ENCODE data around the gene SOX15.

SOX15 gene

DNA sequence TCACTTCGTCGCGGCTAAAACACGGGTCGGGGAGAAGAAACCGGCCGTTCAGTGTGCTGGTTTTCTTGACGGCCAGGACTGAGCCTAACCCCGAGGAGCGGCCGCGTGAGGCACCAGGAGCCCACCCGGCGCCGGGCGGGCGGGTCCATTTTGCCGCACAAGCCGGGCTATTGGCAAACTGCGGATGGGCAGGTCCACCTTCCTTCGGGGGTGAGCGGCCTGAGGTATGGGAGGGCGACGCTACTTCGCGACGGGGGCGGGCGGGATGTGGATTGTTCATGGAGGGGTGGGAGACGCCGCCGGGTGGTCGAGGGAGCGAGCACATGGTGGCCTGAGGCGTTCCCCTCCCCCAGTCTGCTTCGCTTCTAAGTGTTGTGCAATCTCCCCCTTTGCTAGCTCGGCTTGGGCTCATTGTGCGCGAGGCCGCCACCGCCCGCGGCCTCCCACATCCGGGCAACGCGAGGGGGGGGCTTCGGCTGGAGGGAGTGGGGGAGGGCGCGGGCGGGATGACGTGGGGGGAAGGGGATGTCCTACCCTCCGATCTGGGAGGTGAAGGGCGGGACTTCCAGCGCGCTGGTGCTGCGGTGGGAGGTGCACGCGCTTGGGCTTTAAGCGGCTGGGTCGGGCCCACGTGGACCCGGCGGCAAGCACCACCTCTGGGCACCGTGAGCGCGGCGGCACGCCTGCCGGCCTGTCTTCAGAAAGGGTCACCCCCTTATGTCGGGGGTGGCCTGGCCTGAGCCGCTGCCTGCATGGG, 16.4 kb downstream of the SOX15 start (continued):
- TF ChIP-seq ZNF830 (tag by site-specific recombination; IDR thresholded peaks at IDR 0.05; ENCODE audit: low read depth) = no peak
- TF ChIP-seq, protein P1, sequence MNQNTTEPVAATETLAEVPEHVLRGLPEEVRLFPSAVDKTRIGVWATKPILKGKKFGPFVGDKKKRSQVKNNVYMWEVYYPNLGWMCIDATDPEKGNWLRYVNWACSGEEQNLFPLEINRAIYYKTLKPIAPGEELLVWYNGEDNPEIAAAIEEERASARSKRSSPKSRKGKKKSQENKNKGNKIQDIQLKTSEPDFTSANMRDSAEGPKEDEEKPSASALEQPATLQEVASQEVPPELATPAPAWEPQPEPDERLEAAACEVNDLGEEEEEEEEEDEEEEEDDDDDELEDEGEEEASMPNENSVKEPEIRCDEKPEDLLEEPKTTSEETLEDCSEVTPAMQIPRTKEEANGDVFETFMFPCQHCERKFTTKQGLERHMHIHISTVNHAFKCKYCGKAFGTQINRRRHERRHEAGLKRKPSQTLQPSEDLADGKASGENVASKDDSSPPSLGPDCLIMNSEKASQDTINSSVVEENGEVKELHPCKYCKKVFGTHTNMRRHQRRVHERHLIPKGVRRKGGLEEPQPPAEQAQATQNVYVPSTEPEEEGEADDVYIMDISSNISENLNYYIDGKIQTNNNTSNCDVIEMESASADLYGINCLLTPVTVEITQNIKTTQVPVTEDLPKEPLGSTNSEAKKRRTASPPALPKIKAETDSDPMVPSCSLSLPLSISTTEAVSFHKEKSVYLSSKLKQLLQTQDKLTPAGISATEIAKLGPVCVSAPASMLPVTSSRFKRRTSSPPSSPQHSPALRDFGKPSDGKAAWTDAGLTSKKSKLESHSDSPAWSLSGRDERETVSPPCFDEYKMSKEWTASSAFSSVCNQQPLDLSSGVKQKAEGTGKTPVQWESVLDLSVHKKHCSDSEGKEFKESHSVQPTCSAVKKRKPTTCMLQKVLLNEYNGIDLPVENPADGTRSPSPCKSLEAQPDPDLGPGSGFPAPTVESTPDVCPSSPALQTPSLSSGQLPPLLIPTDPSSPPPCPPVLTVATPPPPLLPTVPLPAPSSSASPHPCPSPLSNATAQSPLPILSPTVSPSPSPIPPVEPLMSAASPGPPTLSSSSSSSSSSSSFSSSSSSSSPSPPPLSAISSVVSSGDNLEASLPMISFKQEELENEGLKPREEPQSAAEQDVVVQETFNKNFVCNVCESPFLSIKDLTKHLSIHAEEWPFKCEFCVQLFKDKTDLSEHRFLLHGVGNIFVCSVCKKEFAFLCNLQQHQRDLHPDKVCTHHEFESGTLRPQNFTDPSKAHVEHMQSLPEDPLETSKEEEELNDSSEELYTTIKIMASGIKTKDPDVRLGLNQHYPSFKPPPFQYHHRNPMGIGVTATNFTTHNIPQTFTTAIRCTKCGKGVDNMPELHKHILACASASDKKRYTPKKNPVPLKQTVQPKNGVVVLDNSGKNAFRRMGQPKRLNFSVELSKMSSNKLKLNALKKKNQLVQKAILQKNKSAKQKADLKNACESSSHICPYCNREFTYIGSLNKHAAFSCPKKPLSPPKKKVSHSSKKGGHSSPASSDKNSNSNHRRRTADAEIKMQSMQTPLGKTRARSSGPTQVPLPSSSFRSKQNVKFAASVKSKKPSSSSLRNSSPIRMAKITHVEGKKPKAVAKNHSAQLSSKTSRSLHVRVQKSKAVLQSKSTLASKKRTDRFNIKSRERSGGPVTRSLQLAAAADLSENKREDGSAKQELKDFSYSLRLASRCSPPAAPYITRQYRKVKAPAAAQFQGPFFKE (tag by site-specific recombination; IDR thresholded peaks at IDR 0.05; ENCODE audit: borderline replicate concordance) = 0 out of 2 replicates have a peak, but pooled peaks have one; percentile 10
- peak; percentile 49; the same call in 1 of the 2 replicates for TF ChIP-seq ZNF660 (tag by site-specific recombination; IDR thresholded peaks at IDR 0.05)
- TF ChIP-seq SP7 (tag by site-specific recombination; IDR thresholded peaks at IDR 0.05) = peak; percentile 87
- TF ChIP-seq, protein P2, sequence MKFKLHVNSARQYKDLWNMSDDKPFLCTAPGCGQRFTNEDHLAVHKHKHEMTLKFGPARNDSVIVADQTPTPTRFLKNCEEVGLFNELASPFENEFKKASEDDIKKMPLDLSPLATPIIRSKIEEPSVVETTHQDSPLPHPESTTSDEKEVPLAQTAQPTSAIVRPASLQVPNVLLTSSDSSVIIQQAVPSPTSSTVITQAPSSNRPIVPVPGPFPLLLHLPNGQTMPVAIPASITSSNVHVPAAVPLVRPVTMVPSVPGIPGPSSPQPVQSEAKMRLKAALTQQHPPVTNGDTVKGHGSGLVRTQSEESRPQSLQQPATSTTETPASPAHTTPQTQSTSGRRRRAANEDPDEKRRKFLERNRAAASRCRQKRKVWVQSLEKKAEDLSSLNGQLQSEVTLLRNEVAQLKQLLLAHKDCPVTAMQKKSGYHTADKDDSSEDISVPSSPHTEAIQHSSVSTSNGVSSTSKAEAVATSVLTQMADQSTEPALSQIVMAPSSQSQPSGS (tag by site-specific recombination; IDR thresholded peaks at IDR 0.05; ENCODE audit: low read depth) = peak; percentile 37; the same call in 1 of the 2 replicates
- TF ChIP-seq ZBTB21 (tag by site-specific recombination; IDR thresholded peaks at IDR 0.05) = peak; percentile 34; the same call in 1 of the 2 replicates
- TF ChIP-seq ZNF184 (tag by site-specific recombination; IDR thresholded peaks at IDR 0.05) = no peak
- peak; percentile 74 for TF ChIP-seq WT1 (tag by site-specific recombination; IDR thresholded peaks at IDR 0.05)
- TF ChIP-seq ZBTB17 (tag by site-specific recombination; IDR thresholded peaks at IDR 0.05) = 0 out of 2 replicates have a peak, but pooled peaks have one; percentile 49
- TF ChIP-seq, protein P3, sequence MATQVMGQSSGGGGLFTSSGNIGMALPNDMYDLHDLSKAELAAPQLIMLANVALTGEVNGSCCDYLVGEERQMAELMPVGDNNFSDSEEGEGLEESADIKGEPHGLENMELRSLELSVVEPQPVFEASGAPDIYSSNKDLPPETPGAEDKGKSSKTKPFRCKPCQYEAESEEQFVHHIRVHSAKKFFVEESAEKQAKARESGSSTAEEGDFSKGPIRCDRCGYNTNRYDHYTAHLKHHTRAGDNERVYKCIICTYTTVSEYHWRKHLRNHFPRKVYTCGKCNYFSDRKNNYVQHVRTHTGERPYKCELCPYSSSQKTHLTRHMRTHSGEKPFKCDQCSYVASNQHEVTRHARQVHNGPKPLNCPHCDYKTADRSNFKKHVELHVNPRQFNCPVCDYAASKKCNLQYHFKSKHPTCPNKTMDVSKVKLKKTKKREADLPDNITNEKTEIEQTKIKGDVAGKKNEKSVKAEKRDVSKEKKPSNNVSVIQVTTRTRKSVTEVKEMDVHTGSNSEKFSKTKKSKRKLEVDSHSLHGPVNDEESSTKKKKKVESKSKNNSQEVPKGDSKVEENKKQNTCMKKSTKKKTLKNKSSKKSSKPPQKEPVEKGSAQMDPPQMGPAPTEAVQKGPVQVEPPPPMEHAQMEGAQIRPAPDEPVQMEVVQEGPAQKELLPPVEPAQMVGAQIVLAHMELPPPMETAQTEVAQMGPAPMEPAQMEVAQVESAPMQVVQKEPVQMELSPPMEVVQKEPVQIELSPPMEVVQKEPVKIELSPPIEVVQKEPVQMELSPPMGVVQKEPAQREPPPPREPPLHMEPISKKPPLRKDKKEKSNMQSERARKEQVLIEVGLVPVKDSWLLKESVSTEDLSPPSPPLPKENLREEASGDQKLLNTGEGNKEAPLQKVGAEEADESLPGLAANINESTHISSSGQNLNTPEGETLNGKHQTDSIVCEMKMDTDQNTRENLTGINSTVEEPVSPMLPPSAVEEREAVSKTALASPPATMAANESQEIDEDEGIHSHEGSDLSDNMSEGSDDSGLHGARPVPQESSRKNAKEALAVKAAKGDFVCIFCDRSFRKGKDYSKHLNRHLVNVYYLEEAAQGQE (tag by site-specific recombination; IDR thresholded peaks at IDR 0.05) = 0 out of 2 replicates have a peak, but pooled peaks have one; percentile 12
- peak; percentile 69 for TF ChIP-seq ZXDB (tag by site-specific recombination; IDR thresholded peaks at IDR 0.05)
- TF ChIP-seq, protein P4, sequence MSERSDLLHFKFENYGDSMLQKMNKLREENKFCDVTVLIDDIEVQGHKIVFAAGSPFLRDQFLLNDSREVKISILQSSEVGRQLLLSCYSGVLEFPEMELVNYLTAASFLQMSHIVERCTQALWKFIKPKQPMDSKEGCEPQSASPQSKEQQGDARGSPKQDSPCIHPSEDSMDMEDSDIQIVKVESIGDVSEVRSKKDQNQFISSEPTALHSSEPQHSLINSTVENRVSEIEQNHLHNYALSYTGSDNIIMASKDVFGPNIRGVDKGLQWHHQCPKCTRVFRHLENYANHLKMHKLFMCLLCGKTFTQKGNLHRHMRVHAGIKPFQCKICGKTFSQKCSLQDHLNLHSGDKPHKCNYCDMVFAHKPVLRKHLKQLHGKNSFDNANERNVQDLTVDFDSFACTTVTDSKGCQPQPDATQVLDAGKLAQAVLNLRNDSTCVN (tag by site-specific recombination; optimal IDR thresholded peaks at IDR 0.05) = peak; percentile 94
- peak; percentile 97 for TF ChIP-seq ZNF341 (tag by site-specific recombination; IDR thresholded peaks at IDR 0.05; ENCODE audit: low read depth)
- TF ChIP-seq, protein P5, sequence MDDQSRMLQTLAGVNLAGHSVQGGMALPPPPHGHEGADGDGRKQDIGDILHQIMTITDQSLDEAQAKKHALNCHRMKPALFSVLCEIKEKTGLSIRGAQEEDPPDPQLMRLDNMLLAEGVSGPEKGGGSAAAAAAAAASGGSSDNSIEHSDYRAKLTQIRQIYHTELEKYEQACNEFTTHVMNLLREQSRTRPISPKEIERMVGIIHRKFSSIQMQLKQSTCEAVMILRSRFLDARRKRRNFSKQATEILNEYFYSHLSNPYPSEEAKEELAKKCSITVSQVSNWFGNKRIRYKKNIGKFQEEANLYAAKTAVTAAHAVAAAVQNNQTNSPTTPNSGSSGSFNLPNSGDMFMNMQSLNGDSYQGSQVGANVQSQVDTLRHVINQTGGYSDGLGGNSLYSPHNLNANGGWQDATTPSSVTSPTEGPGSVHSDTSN (CRISPR knock-in tag; IDR thresholded peaks at IDR 0.05) = peak; percentile 62; the same call in 1 of the 2 replicates
- peak; percentile 67; the same call in 1 of the 2 replicates for TF ChIP-seq ZNF76 (tag by site-specific recombination; IDR thresholded peaks at IDR 0.05; ENCODE audit: borderline replicate concordance, low read depth)
- TF ChIP-seq, protein P6, sequence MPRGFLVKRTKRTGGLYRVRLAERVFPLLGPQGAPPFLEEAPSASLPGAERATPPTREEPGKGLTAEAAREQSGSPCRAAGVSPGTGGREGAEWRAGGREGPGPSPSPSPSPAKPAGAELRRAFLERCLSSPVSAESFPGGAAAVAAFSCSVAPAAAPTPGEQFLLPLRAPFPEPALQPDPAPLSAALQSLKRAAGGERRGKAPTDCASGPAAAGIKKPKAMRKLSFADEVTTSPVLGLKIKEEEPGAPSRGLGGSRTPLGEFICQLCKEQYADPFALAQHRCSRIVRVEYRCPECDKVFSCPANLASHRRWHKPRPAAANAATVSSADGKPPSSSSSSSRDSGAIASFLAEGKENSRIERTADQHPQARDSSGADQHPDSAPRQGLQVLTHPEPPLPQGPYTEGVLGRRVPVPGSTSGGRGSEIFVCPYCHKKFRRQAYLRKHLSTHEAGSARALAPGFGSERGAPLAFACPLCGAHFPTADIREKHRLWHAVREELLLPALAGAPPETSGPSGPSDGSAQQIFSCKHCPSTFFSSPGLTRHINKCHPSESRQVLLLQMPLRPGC (tag by site-specific recombination; IDR thresholded peaks at IDR 0.05) = no peak
- 0 out of 2 replicates have a peak, but pooled peaks have one; percentile 43 for TF ChIP-seq ZNF391 (tag by site-specific recombination; IDR thresholded peaks at IDR 0.05; ENCODE audit: borderline replicate concordance, low read depth)
- TF ChIP-seq ZNF366 (tag by site-specific recombination; conservative IDR thresholded peaks at IDR 0.05) = peak; percentile 74
- TF ChIP-seq, protein P7, sequence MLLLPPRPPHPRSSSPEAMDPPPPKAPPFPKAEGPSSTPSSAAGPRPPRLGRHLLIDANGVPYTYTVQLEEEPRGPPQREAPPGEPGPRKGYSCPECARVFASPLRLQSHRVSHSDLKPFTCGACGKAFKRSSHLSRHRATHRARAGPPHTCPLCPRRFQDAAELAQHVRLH (tag by site-specific recombination; IDR thresholded peaks at IDR 0.05) = peak; percentile 38; the same call in 1 of the 2 replicates
- TF ChIP-seq ZNF114 (tag by site-specific recombination; IDR thresholded peaks at IDR 0.05) = no peak
- no peak for TF ChIP-seq ZNF701 (tag by site-specific recombination; IDR thresholded peaks at IDR 0.05)
